HCT116 (cell line): Measurements from ENCODE around the gene KLHDC7B. TPM values are rescaled to one million over a fixed set of nuclear protein-coding genes. Genes with fewer than 3 reads are reported as not detected.

Experiments
- ATAC-seq: fragments of 200-7000 bp; cut with Tn5 transposase; 2 replicates; pipeline ENCODE4 v1.9.1; 2020; ENCODE audit warnings: mild to moderate bottlenecking, moderate library complexity
- BruUV-seq: library from RNA; stranded (reverse); fragments of 400-500 nt; replicated peaks from 2 replicates; lab custom pipeline; 2021; lab: Mats Ljungman, UMichigan
- CTCF ChIA-PET: fragments of 300-600 bp; sonication (Branson Sonifier 250); formaldehyde crosslinking; loops from one replicate; lab custom pipeline; 2021; ENCODE audit warnings: antibody characterized with exemption; lab: Charles Lee
- POLR2A ChIA-PET: fragments of 300-600, 350-600 bp; sonication (Branson Sonifier 250); formaldehyde crosslinking; loops from one replicate; lab custom pipeline; 2021; ENCODE audit warnings: antibody characterized with exemption; lab: Charles Lee
- RAD21 ChIA-PET, 2 experiments: fragments of 300-600 bp; sonication (Branson Sonifier 250); formaldehyde crosslinking; loops; one replicate each; lab custom pipeline; 2023; ENCODE audit warnings: low total read pairs in 2 of 2; ENCODE audit not compliant: uncharacterized antibody in 2 of 2, unreplicated experiment in 2 of 2, low non-redundant PET in 1 of 2; lab: Charles Lee
- DNase-seq: peaks from one replicate; pipeline ENCODE4 v3.0.0-alpha.2; 2010; ENCODE audit warnings: low read depth, low spot score
- H2AFZ ChIP-seq: fragments of 200-600 bp; shearing (Covaris generic), sonication (generic); 2 replicates; pipeline ENCODE4 v1.6.1; 2017; ENCODE audit warnings: low read depth, mixed run types, mixed read lengths, antibody characterized with exemption, low read length; ENCODE audit not compliant: poor library complexity, severe bottlenecking
- H3K27ac ChIP-seq: 2 replicates; pipeline ENCODE4 v1.5.1; 2012; ENCODE audit warnings: low read depth, low read length
- H3K27me3 ChIP-seq: fragments of 200-600 bp; sonication (generic); 2 replicates; pipeline ENCODE4 v1.6.1; 2016; ENCODE audit warnings: mixed run types, low read length, mixed read lengths; ENCODE audit not compliant: insufficient read depth
- H3K36me3 ChIP-seq, 2 experiments: fragments of 200-500 bp in 1 of 2; fragments of 200-600 bp in 1 of 2; sonication (Bioruptor generic) in 1 of 2; sonication (generic) in 1 of 2; 2 replicates each; pipeline versions ENCODE4 v1.5.1 to v1.6.1; 2014 to 2016; ENCODE audit warnings: low read length in 2 of 2, inconsistent platforms in 1 of 2, mixed read lengths in 1 of 2, mixed run types in 1 of 2; ENCODE audit not compliant: insufficient read depth in 2 of 2, control insufficient read depth in 1 of 2
- H3K4me1 ChIP-seq, 2 experiments: fragments of 200-600 bp in 1 of 2; sonication (generic) in 1 of 2; 2 replicates each; pipeline versions ENCODE4 v1.5.1 to v1.6.1; 2012 to 2017; ENCODE audit warnings: low read length in 2 of 2, inconsistent platforms in 1 of 2, mild to moderate bottlenecking in 1 of 2, mixed read lengths in 1 of 2, mixed run types in 1 of 2, moderate library complexity in 1 of 2; ENCODE audit not compliant: insufficient read depth in 2 of 2, control insufficient read depth in 1 of 2
- H3K4me2 ChIP-seq: fragments of 200-600 bp; sonication (generic); 2 replicates; pipeline ENCODE4 v1.6.1; 2017; ENCODE audit warnings: mixed run types, low read length, mixed read lengths
- H3K4me3 ChIP-seq, 2 experiments: fragments of 200-600 bp in 1 of 2; sonication (generic) in 1 of 2; replicated peaks in 1 of 2; 2 replicates each; pipeline ENCODE4 v1.5.1; 2011 to 2016; ENCODE audit warnings: low read length in 2 of 2, control low read depth in 1 of 2, low read depth in 1 of 2, mild to moderate bottlenecking in 1 of 2, mixed read lengths in 1 of 2, mixed run types in 1 of 2
- H3K79me2 ChIP-seq: fragments of 200-600 bp; sonication (generic); 2 replicates; pipeline ENCODE4 v1.6.1; 2017; ENCODE audit warnings: mild to moderate bottlenecking, mixed run types, low read length, moderate library complexity, mixed read lengths; ENCODE audit not compliant: insufficient read depth
- H3K9ac ChIP-seq: fragments of 200-600 bp; sonication (generic); 2 replicates; pipeline ENCODE4 v1.6.1; 2016; ENCODE audit warnings: low read length, mixed read lengths
- H3K9me2 ChIP-seq: fragments of 200-600 bp; sonication (generic), shearing (Covaris generic); 2 replicates; pipeline ENCODE4 v1.6.1; 2017; ENCODE audit warnings: mixed run types, mild to moderate bottlenecking, moderate library complexity; ENCODE audit not compliant: insufficient read depth
- H3K9me3 ChIP-seq, 2 experiments: fragments of 200-500 bp in 1 of 2; fragments of 200-600 bp in 1 of 2; sonication (Bioruptor generic) in 1 of 2; sonication (generic) in 1 of 2; 2 replicates each; pipeline ENCODE4 v1.6.1; 2014 to 2017; ENCODE audit warnings: low read length in 2 of 2, mixed read lengths in 2 of 2, inconsistent platforms in 1 of 2, low read depth in 1 of 2, mild to moderate bottlenecking in 1 of 2, mixed run types in 1 of 2, moderate library complexity in 1 of 2; ENCODE audit not compliant: control insufficient read depth in 1 of 2, insufficient read depth in 1 of 2
- H4K20me1 ChIP-seq: fragments of 200-600 bp; sonication (generic), shearing (Covaris generic); 2 replicates; pipeline ENCODE4 v1.6.1; 2017; ENCODE audit warnings: mixed run types, mild to moderate bottlenecking, moderate library complexity; ENCODE audit not compliant: insufficient read depth
- EGR1 ChIP-seq: IDR thresholded peaks from 2 replicates; pipeline ENCODE4 v1.6.1; 2012; ENCODE audit warnings: low read depth
- EZH2 ChIP-seq: fragments of 200-600 bp; sonication (generic); IDR thresholded peaks from 2 replicates; pipeline ENCODE4 v1.6.1; 2017; ENCODE audit warnings: antibody characterized with exemption, mixed run types
- EZH2phosphoT487 ChIP-seq: fragments of 200-600 bp; IDR thresholded peaks from 2 replicates; pipeline ENCODE4 v1.6.1; 2018; ENCODE audit warnings: antibody characterized with exemption, borderline replicate concordance
- FOSL1 ChIP-seq: IDR thresholded peaks from 2 replicates; pipeline ENCODE4 v1.6.1; 2012; ENCODE audit warnings: low read depth
- RAD21 ChIP-seq: IDR thresholded peaks from 2 replicates; pipeline ENCODE4 v1.6.1; 2012; ENCODE audit warnings: low read depth, mild to moderate bottlenecking
- SIN3A ChIP-seq: IDR thresholded peaks from 2 replicates; pipeline ENCODE4 v1.6.1; 2012; ENCODE audit warnings: low read depth
- SP1 ChIP-seq: IDR thresholded peaks from 2 replicates; pipeline ENCODE4 v1.6.1; 2012; ENCODE audit warnings: low read depth
- SRF ChIP-seq: IDR thresholded peaks from 2 replicates; pipeline ENCODE4 v1.6.1; 2012; ENCODE audit warnings: low read depth
- TCF7L2 ChIP-seq: IDR thresholded peaks from 2 replicates; pipeline ENCODE4 v1.7.0; 2011; ENCODE audit warnings: borderline replicate concordance, inconsistent platforms; ENCODE audit not compliant: insufficient read depth, insufficient read length; ENCODE audit errors: extremely low read depth
- intact Hi-C: fragments of 100-400 bp; cut with micrococcal nuclease; formaldehyde crosslinking; loops from 2 replicates; pipeline ENCODE4 v1.10.0; 2022
- total RNA-seq: library from RNA; stranded (reverse); gene quantifications from one replicate; pipeline ENCODE4 v1.2.1, GENCODE V29; 2021; ENCODE audit not compliant: unreplicated experiment
- TF ChIP-seq, protein P1 (sequence below): IDR thresholded peaks from 2 replicates; pipeline ENCODE4 v1.6.1; 2012
- TF ChIP-seq, protein P2 (sequence below), 3 experiments: fragments of 200-600 bp in 1 of 3; sonication (generic) in 1 of 3; IDR thresholded peaks in 2 of 3; conservative IDR thresholded peaks in 1 of 3; 2 replicates each; pipeline ENCODE4 v1.5.1; 2012 to 2017; ENCODE audit warnings: low read depth in 2 of 3, low read length in 2 of 3, antibody characterized with exemption in 1 of 3, borderline replicate concordance in 1 of 3, control low read depth in 1 of 3, mild to moderate bottlenecking in 1 of 3, mixed read lengths in 1 of 3, mixed run types in 1 of 3, moderate library complexity in 1 of 3; ENCODE audit not compliant: insufficient read depth in 1 of 3

The KLHDC7B gene
- total RNA-seq, 1 experiment from 2014 or later: 0.69 TPM

DNA sequence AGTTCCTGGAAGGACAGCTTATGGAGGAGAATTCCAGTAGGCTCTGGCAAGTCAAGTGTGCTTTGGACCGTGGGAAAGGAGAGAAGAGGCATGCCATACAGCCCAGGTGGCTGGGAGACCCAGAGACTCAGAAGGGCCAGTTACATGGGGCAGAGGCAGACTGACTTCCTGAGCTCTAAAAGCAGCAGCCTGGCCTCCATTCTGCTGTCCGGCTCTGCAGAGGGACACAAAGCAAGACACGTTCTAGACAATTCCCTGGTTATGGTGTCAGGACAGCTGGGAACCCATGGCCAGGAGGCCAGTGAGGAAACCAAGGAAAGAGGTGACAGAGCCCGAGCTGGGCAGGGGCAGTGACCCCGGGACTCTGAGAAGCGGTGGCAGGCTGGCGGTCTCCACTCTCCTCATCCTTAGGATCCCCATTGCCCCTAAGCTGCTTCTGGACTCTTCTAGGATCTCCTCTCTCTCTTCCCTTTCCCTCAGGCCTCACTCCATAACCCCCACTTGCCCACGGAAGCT lies 29.8 kb downstream of the KLHDC7B start:
- Histone ChIP-seq H3K4me2 (no peak overlapping the region), H3K9ac (no peak overlapping the region), H3K27ac (no peak overlapping the region)
- CTCF ChIA-PET: interaction anchor here (1.2 to 2.8 kb wide), 2 partner anchors 12 to 45 kb away, joined by 6 to 16 read pairs; partner anchors contain the start of gene SYCE3
- TF ChIP-seq EGR1 (no peak), EZH2phosphoT487 (no peak), FOSL1 (no peak), SRF (no peak), EZH2 (no peak), TCF7L2 (no peak), SP1 (no peak), SIN3A (no peak), RAD21 (no peak)
- TF ChIP-seq, protein P1, sequence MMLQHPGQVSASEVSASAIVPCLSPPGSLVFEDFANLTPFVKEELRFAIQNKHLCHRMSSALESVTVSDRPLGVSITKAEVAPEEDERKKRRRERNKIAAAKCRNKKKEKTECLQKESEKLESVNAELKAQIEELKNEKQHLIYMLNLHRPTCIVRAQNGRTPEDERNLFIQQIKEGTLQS: no peak
- TF ChIP-seq, protein P2, sequence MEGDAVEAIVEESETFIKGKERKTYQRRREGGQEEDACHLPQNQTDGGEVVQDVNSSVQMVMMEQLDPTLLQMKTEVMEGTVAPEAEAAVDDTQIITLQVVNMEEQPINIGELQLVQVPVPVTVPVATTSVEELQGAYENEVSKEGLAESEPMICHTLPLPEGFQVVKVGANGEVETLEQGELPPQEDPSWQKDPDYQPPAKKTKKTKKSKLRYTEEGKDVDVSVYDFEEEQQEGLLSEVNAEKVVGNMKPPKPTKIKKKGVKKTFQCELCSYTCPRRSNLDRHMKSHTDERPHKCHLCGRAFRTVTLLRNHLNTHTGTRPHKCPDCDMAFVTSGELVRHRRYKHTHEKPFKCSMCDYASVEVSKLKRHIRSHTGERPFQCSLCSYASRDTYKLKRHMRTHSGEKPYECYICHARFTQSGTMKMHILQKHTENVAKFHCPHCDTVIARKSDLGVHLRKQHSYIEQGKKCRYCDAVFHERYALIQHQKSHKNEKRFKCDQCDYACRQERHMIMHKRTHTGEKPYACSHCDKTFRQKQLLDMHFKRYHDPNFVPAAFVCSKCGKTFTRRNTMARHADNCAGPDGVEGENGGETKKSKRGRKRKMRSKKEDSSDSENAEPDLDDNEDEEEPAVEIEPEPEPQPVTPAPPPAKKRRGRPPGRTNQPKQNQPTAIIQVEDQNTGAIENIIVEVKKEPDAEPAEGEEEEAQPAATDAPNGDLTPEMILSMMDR (IDR thresholded peaks at IDR 0.05 in 2 of 3, conservative IDR thresholded peaks at IDR 0.05 in 1 of 3; ENCODE audit: borderline replicate concordance in 1 of 3, insufficient read depth in 1 of 3, low read depth in 2 of 3, low read length in 2 of 3): no peak
- TF ChIP-seq, all 23 proteins: peak for 0
- no peak overlapping the region for H3K4me3 ChIP-seq
- H3K79me2 ChIP-seq: no peaks in the 10 kb centered on the region
- BruUV-seq: no TSS peak
- POLR2A ChIA-PET: interaction anchor here (1.0 kb wide), 1 partner anchor 12 kb away, joined by 4 read pairs; the partner anchor contains the start of gene SYCE3
- no peak for DNase-seq
- no peaks in the 10 kb centered on the region for H3K9me2 ChIP-seq
- H3K9me3 ChIP-seq: no peaks in the 10 kb centered on the region
- no peak overlapping the region for H2AFZ ChIP-seq
- intact Hi-C loops: no loop called here
- RAD21 ChIA-PET: interaction anchor here (0.7 to 1.8 kb wide), 4 partner anchors 12 to 45 kb away, joined by 3 to 4 read pairs (median 4); partner anchors contain the start of gene SYCE3 (in 1 of the 2)
- H3K36me3 ChIP-seq: no peaks in the 10 kb centered on the region; a peak in 2 of 4 replicates
- ATAC-seq: no peak
- no peaks in the 10 kb centered on the region for H4K20me1 ChIP-seq
- H3K4me1 ChIP-seq: peaks cover 0 to 4% of the 10 kb centered on the region in 2 experiments; a peak in 1 of 4 replicates
- H3K27me3 ChIP-seq: no peaks in the 10 kb centered on the region
